Neutrophil (primary cell): Measurements from ENCODE around the gene EDAR.

Experiments
- H3K27ac ChIP-seq: fragments of 200-600 bp; sonication (generic); 2 replicates; pipeline ENCODE4 v1.5.1; 2016; ENCODE audit warnings: mild to moderate bottlenecking, moderate library complexity
- H3K27me3 ChIP-seq: fragments of 200-600 bp; sonication (generic); 2 replicates; pipeline ENCODE4 v1.6.0; 2016; ENCODE audit warnings: mild to moderate bottlenecking
- H3K36me3 ChIP-seq: fragments of 200-600 bp; sonication (generic); 2 replicates; pipeline ENCODE4 v1.5.1; 2017
- H3K4me1 ChIP-seq, 2 experiments: fragments of 200-600 bp in 1 of 2; sonication (generic) in 1 of 2; 1 replicate in 1 of 2; 2 replicates in 1 of 2; pipeline versions ENCODE4 v1.5.1 to v1.6.1; 2013 to 2016; ENCODE audit warnings: low read depth in 1 of 2, low read length in 1 of 2, mild to moderate bottlenecking in 1 of 2, moderate library complexity in 1 of 2; ENCODE audit not compliant: control insufficient read depth in 1 of 2, insufficient read depth in 1 of 2
- H3K4me3 ChIP-seq, 2 experiments: fragments of 200-600 bp in 1 of 2; sonication (generic) in 1 of 2; 1 replicate in 1 of 2; 2 replicates in 1 of 2; pipeline ENCODE4 v1.5.1; 2013 to 2016; ENCODE audit warnings: low read depth in 1 of 2, low read length in 1 of 2, mild to moderate bottlenecking in 1 of 2, moderate library complexity in 1 of 2
- H3K9me3 ChIP-seq: fragments of 200-600 bp; sonication (generic); 2 replicates; pipeline ENCODE4 v1.5.1; 2016
- TF ChIP-seq, protein P1 (sequence below): fragments of 200-600 bp; sonication (generic); IDR thresholded peaks from 2 replicates; pipeline ENCODE4 v1.5.1; 2016; ENCODE audit warnings: antibody characterized with exemption

EDAR gene

GRCh38 chr2:108949316-108950239 is 39.4 kb downstream of the EDAR start:
- TF ChIP-seq, protein P1, sequence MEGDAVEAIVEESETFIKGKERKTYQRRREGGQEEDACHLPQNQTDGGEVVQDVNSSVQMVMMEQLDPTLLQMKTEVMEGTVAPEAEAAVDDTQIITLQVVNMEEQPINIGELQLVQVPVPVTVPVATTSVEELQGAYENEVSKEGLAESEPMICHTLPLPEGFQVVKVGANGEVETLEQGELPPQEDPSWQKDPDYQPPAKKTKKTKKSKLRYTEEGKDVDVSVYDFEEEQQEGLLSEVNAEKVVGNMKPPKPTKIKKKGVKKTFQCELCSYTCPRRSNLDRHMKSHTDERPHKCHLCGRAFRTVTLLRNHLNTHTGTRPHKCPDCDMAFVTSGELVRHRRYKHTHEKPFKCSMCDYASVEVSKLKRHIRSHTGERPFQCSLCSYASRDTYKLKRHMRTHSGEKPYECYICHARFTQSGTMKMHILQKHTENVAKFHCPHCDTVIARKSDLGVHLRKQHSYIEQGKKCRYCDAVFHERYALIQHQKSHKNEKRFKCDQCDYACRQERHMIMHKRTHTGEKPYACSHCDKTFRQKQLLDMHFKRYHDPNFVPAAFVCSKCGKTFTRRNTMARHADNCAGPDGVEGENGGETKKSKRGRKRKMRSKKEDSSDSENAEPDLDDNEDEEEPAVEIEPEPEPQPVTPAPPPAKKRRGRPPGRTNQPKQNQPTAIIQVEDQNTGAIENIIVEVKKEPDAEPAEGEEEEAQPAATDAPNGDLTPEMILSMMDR = no peak
- H3K4me1 ChIP-seq = no peaks in the 10 kb centered on the region
- H3K36me3 ChIP-seq = no peaks in the 10 kb centered on the region
- H3K4me3 ChIP-seq = no peak overlapping the region
- H3K9me3 ChIP-seq = peaks cover 4% of the 10 kb centered on the region
- no peak overlapping the region for H3K27ac ChIP-seq
- H3K27me3 ChIP-seq = no peaks in the 10 kb centered on the region

DNA sequence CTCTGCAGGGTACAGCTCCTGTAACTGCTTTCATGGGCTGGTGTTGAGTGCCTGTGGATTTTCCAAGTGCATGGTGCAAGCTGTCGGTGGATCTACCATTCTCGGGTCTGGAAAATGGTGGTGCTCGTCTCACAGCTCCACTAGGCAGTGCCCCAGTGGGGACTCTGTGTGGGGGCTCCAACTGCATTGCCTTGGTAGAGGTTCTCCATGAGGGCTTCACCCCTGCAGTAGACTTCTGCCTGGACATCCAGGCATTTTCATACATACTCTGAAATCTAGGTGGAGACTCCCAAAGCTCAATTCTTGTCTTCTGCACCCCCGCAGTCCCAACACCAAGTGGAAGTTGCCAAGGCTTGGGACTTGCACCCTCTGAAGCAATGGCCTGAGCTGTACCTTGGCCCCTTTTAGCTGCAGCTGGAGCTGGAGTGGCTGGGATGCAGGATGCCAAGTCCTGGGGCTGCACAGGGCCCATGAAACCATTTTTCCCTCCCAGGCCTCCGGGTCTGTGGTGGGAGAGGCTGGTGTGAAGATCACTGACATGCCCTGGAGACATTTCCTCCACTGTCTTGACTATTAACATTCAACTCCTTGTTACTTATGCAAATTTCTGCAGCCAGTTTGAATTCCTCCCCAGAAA is 41.6 kb downstream of the EDAR start:
- H3K9me3 ChIP-seq = peaks cover 4% of the 10 kb centered on the region
- no peaks in the 10 kb centered on the region for H3K36me3 ChIP-seq
- H3K4me3 ChIP-seq = no peak overlapping the region
- H3K27me3 ChIP-seq = no peaks in the 10 kb centered on the region
- TF ChIP-seq, protein P1 = no peak
- H3K4me1 ChIP-seq = no peaks in the 10 kb centered on the region
- no peak overlapping the region for H3K27ac ChIP-seq

DNA sequence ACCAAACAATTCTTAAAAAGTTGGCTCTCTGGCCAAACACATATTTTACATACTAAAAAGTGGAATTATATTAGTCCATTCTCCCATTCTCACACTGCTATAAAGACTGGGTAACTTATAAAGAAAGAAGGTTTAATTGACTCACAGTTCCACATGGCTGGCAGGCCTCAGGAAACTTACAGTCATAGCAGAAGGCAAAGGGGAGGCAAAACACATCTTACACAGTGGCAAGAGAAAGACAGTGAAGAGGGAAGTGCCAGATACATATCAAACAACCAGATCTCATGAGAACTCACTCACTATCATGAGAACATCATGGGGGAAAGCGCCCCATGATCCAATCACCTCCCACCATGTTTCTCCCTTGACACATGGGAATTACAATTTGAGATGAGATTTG is 42.6 kb downstream of the EDAR start:
- H3K9me3 ChIP-seq = peaks cover 4% of the 10 kb centered on the region
- H3K36me3 ChIP-seq = no peaks in the 10 kb centered on the region
- TF ChIP-seq, protein P1 = no peak
- no peaks in the 10 kb centered on the region for H3K4me1 ChIP-seq
- H3K27me3 ChIP-seq = no peaks in the 10 kb centered on the region
- no peak overlapping the region for H3K27ac ChIP-seq
- H3K4me3 ChIP-seq = no peak overlapping the region

- no peak overlapping the region for H3K27ac ChIP-seq
- H3K27me3 ChIP-seq = no peaks in the 10 kb centered on the region
- H3K9me3 ChIP-seq = peaks cover 4% of the 10 kb centered on the region
Measured at GRCh38 chr2:108945969-108946368, 43.1 kb downstream of the EDAR start.

GRCh38 chr2:108944601-108945331 is 44.3 kb downstream of the EDAR start:
- Histone ChIP-seq H3K27ac (no peak overlapping the region), H3K27me3 (no peaks in the 10 kb centered on the region), H3K36me3 (no peaks in the 10 kb centered on the region), H3K4me3 (no peak overlapping the region), H3K4me1 (no peaks in the 10 kb centered on the region), H3K9me3 (peaks cover 4% of the 10 kb centered on the region)
- TF ChIP-seq, protein P1 = no peak

More at GRCh38 chr2:108945969-108946368, 43.1 kb downstream of the EDAR start:
- H3K4me1 ChIP-seq = no peaks in the 10 kb centered on the region
- TF ChIP-seq, protein P1 = no peak
- no peaks in the 10 kb centered on the region for H3K36me3 ChIP-seq
- no peak overlapping the region for H3K4me3 ChIP-seq
